HUDEP-2 (cell line): ENCODE results near the gene MEDAG.

ENCODE experiments used
- DNase-seq, 76 experiments: peaks; one replicate each; lab custom pipeline; 2025; ENCODE audit not compliant: unreplicated experiment in 76 of 76; lab: John Stamatoyannopoulos, UW

MEDAG gene

GRCh38 chr13:30936971-30937370, 30.9 kb downstream of the MEDAG start:
- no peak for DNase-seq

GRCh38 chr13:30943881-30944280, 37.8 kb downstream of the MEDAG start:
- no peak for DNase-seq

- DNase-seq, result no peak
These were observed 51.3 kb downstream of the MEDAG start for GRCh38 chr13:30957258-30957943.

GRCh38 chr13:30959678-30960077, 53.6 kb downstream of the MEDAG start:
- no peak for DNase-seq

GRCh38 chr13:30963791-30964190, 57.7 kb downstream of the MEDAG start:
- no peak for DNase-seq

- no peak for DNase-seq
These were observed 59.3 kb downstream of the MEDAG start for GRCh38 chr13:30965380-30965779.

GRCh38 chr13:30966101-30966500, 60.0 kb downstream of the MEDAG start:
- DNase-seq, result no peak

- no peak for DNase-seq
These were observed 62.8 kb downstream of the MEDAG start for GRCh38 chr13:30968846-30969245.

- no peak for DNase-seq
These were observed 65.5 kb downstream of the MEDAG start for GRCh38 chr13:30971575-30971974.

- no peak for DNase-seq
These were observed 66.9 kb downstream of the MEDAG start for GRCh38 chr13:30972888-30973377.

- no peak for DNase-seq
These were observed 68.3 kb downstream of the MEDAG start for GRCh38 chr13:30974350-30974749.
